Endothelial cell of umbilical vein (primary cell): Measurements from ENCODE around the gene KRT77. TPM values are rescaled to one million over a fixed set of nuclear protein-coding genes. Genes with fewer than 3 reads are reported as not detected.

Experiments
- BruUV-seq: library from RNA; stranded (reverse); fragments of 400-500 nt; replicated peaks from 2 replicates; lab custom pipeline; 2021; lab: Mats Ljungman, UMichigan
- CTCF ChIA-PET: fragments of 300-600, 350-600 bp; sonication (Branson Sonifier 250); formaldehyde crosslinking; loops from one replicate; lab custom pipeline; 2021; ENCODE audit warnings: antibody characterized with exemption, inconsistent platforms; lab: Charles Lee
- POLR2A ChIA-PET: fragments of 300-600, 350-600 bp; sonication (Branson Sonifier 250); formaldehyde crosslinking; loops from one replicate; lab custom pipeline; 2021; ENCODE audit warnings: antibody characterized with exemption, inconsistent platforms; lab: Charles Lee
- DNase-seq: peaks from one replicate; pipeline ENCODE4 v3.0.0-alpha.2; 2011; ENCODE audit warnings: low read depth, low spot score
- FAIRE-seq: peaks from 2 replicates; lab custom pipeline; 2011; peaks lifted over from hg19 to GRCh38; lab: Jason Lieb, UNC
- H2AFZ ChIP-seq: 2 replicates; pipeline ENCODE4 v1.6.0; 2012; ENCODE audit warnings: low read depth, low read length, control low read depth, inconsistent platforms
- H3K27ac ChIP-seq: 2 replicates; pipeline ENCODE4 v1.5.1; 2011; ENCODE audit warnings: low read depth, mild to moderate bottlenecking, control low read depth, low read length, moderate library complexity; ENCODE audit not compliant: insufficient read depth
- H3K27me3 ChIP-seq, 2 experiments: 2 replicates each; pipeline versions ENCODE4 v1.6.0 to v1.6.1; 2011; ENCODE audit warnings: low read length in 2 of 2, mixed read lengths in 1 of 2; ENCODE audit not compliant: control insufficient read depth in 2 of 2, insufficient read depth in 2 of 2
- H3K36me3 ChIP-seq, 2 experiments: 2 replicates in 1 of 2; 3 replicates in 1 of 2; pipeline ENCODE4 v1.5.1; 2011; ENCODE audit warnings: low read length in 2 of 2, mild to moderate bottlenecking in 1 of 2, moderate library complexity in 1 of 2; ENCODE audit not compliant: control insufficient read depth in 2 of 2, insufficient read depth in 2 of 2; ENCODE audit errors: extremely low read depth in 1 of 2
- H3K4me1 ChIP-seq: 3 replicates; pipeline ENCODE4 v1.5.1; 2011; ENCODE audit warnings: mild to moderate bottlenecking, low read length; ENCODE audit not compliant: control insufficient read depth, insufficient read depth; ENCODE audit errors: extremely low read depth
- H3K4me2 ChIP-seq: 2 replicates; pipeline ENCODE4 v1.6.1; 2011; ENCODE audit warnings: low read length, control low read depth, mixed read lengths; ENCODE audit not compliant: insufficient read depth
- H3K4me3 ChIP-seq, 3 experiments: fragments of 200-600 bp in 1 of 3; sonication (generic), shearing (Covaris generic) in 1 of 3; replicated peaks in 1 of 3; 2 replicates each; pipeline ENCODE4 v1.5.1; 2011 to 2016; ENCODE audit warnings: control low read depth in 3 of 3, low read length in 3 of 3, mild to moderate bottlenecking in 2 of 3, inconsistent platforms in 1 of 3, low read depth in 1 of 3, moderate library complexity in 1 of 3; ENCODE audit not compliant: insufficient read depth in 1 of 3
- H3K79me2 ChIP-seq: 2 replicates; pipeline ENCODE4 v1.6.0; 2012; ENCODE audit warnings: low read length, inconsistent platforms; ENCODE audit not compliant: control insufficient read depth, insufficient read depth
- H3K9ac ChIP-seq: replicated peaks from 2 replicates; pipeline ENCODE3; 2011; ENCODE audit warnings: low read length, control low read depth; ENCODE audit not compliant: insufficient read depth; ENCODE audit errors: extremely low read depth
- H3K9me1 ChIP-seq: replicated peaks from 3 replicates; pipeline ENCODE4 v1.6.0; 2011; ENCODE audit warnings: mild to moderate bottlenecking, low read length; ENCODE audit not compliant: control insufficient read depth, insufficient read depth; ENCODE audit errors: extremely low read depth
- H3K9me3 ChIP-seq: replicated peaks from 2 replicates; pipeline ENCODE4 v1.5.1; 2012; ENCODE audit warnings: low read length, inconsistent platforms; ENCODE audit not compliant: control insufficient read depth, insufficient read depth
- H4K20me1 ChIP-seq: replicated peaks from 2 replicates; pipeline ENCODE3; 2011; ENCODE audit warnings: mild to moderate bottlenecking, low read length; ENCODE audit not compliant: control insufficient read depth, insufficient read depth; ENCODE audit errors: extremely low read depth
- EZH2 ChIP-seq: IDR thresholded peaks from 2 replicates; pipeline ENCODE4 v1.6.1; 2012; ENCODE audit warnings: borderline replicate concordance, low read depth, mild to moderate bottlenecking, moderate library complexity, low read length, inconsistent platforms; ENCODE audit not compliant: severe bottlenecking
- FOS ChIP-seq: IDR thresholded peaks from 2 replicates; pipeline ENCODE4 v1.6.1; 2011; ENCODE audit warnings: mild to moderate bottlenecking, low read length, moderate library complexity, borderline replicate concordance; ENCODE audit not compliant: insufficient read depth
- GATA2 ChIP-seq: IDR thresholded peaks from 2 replicates; pipeline ENCODE4 v1.7.0; 2011; ENCODE audit warnings: low read depth, mild to moderate bottlenecking, moderate library complexity, mixed read lengths, low read length; ENCODE audit not compliant: insufficient read length, insufficient read depth
- JUN ChIP-seq: IDR thresholded peaks from 2 replicates; pipeline ENCODE4 v1.6.1; 2011; ENCODE audit warnings: borderline replicate concordance, low read depth; ENCODE audit not compliant: insufficient read length, insufficient read depth
- MAX ChIP-seq: IDR thresholded peaks from 2 replicates; pipeline ENCODE4 v1.6.1; 2011; ENCODE audit not compliant: insufficient read depth, insufficient read length
- MYC ChIP-seq: IDR thresholded peaks from one replicate; pipeline ENCODE4 v1.6.1; 2011; ENCODE audit warnings: mild to moderate bottlenecking, low read depth, low read length
- POLR2A ChIP-seq: IDR thresholded peaks from 2 replicates; pipeline ENCODE4 v1.6.1; 2012; ENCODE audit warnings: low read depth, mild to moderate bottlenecking, control low read depth, low read length
- POLR2AphosphoS5 ChIP-seq: IDR thresholded peaks from 2 replicates; pipeline ENCODE4 v1.6.1; 2012; ENCODE audit warnings: low read depth, mild to moderate bottlenecking, control low read depth, low read length, moderate library complexity; ENCODE audit not compliant: insufficient read depth
- dilution Hi-C: fragments of 300-500 bp; cut with MboI; formaldehyde crosslinking; loops from one replicate; pipeline ENCODE4 v1.15.0; 2019; ENCODE audit warnings: low sequenced_read_pairs; ENCODE audit not compliant: extremely low pct_ligation_motif_present
- intact Hi-C: fragments of 100-400 bp; cut with micrococcal nuclease; formaldehyde crosslinking; loops from one replicate; pipeline ENCODE4 v1.10.0; 2022
- polyA plus RNA-seq, 4 experiments: library from polyadenylated mRNA; depleted of rRNA in 3 of 4; stranded (reverse) in 3 of 4; unstranded in 1 of 4; fragments of >200 nt; gene quantifications; 2 replicates each; pipeline versions ENCODE4 v1.2.1 to v1.2.3, GENCODE V29; 2011 to 2012; ENCODE audit warnings: missing spikeins in 1 of 4
- total RNA-seq: library from RNA; stranded (reverse); gene quantifications from 2 replicates; pipeline ENCODE4 v1.2.3, GENCODE V29; 2021
- TF ChIP-seq, protein P1 (sequence below), 2 donors: IDR thresholded peaks; 1 replicate in 1 of 2; 2 replicates in 1 of 2; pipeline ENCODE4 v1.5.1; 2011; ENCODE audit warnings: low read length in 2 of 2, mild to moderate bottlenecking in 2 of 2, moderate library complexity in 2 of 2, control low read depth in 1 of 2, inconsistent platforms in 1 of 2, low read depth in 1 of 2; ENCODE audit not compliant: insufficient read depth in 1 of 2; ENCODE audit errors: extremely low read depth in 1 of 2

The KRT77 gene
- total and polyA plus RNA-seq, 2 donors (not counting 3 experiments of a cell fraction or from before 2014, with no cell fraction given) = not detected

DNA sequence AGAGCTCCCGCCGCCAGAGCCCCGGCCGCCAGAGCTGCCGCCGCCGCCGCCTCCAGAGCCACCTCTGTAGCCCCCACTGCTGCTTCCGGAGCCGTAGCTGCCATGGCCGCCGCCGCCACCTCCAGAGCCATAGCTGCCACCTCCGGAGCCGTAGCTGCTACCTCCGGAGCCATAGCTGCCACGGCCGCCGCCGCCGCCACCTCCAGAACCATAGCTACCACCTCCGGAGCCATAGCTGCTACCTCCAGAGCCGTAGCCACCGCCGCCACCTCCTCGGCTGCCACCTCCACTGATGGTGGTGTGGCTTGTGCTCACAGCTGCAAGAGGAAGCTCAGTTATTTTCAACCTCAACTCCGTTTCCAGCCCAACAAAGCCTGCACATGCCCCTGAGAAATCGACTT, 28.0 kb downstream of the KRT77 start:
- intact Hi-C loops (no loop called here), dilution Hi-C loops (no loop called here)
- peaks cover 0 to 3% of the 10 kb centered on the region in 2 experiments for H3K27me3 ChIP-seq
- no peaks in the 10 kb centered on the region for H3K9me3 ChIP-seq
- H3K9ac ChIP-seq = no peak overlapping the region
- H3K4me3 ChIP-seq = no peak overlapping the region
- ChIA-PET POLR2A (no interaction called here), CTCF (interaction anchor here (0.9 to 2.0 kb wide), 5 partner anchors 12 to 190 kb away, joined by 3 to 5 read pairs (median 3); no protein-coding TSS in a partner anchor)
- H2AFZ ChIP-seq = no peak overlapping the region
- TF ChIP-seq FOS = no peak
- TF ChIP-seq, protein P1, sequence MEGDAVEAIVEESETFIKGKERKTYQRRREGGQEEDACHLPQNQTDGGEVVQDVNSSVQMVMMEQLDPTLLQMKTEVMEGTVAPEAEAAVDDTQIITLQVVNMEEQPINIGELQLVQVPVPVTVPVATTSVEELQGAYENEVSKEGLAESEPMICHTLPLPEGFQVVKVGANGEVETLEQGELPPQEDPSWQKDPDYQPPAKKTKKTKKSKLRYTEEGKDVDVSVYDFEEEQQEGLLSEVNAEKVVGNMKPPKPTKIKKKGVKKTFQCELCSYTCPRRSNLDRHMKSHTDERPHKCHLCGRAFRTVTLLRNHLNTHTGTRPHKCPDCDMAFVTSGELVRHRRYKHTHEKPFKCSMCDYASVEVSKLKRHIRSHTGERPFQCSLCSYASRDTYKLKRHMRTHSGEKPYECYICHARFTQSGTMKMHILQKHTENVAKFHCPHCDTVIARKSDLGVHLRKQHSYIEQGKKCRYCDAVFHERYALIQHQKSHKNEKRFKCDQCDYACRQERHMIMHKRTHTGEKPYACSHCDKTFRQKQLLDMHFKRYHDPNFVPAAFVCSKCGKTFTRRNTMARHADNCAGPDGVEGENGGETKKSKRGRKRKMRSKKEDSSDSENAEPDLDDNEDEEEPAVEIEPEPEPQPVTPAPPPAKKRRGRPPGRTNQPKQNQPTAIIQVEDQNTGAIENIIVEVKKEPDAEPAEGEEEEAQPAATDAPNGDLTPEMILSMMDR (IDR thresholded peaks at IDR 0.05; ENCODE audit: extremely low read depth in 1 of 2, insufficient read depth in 1 of 2, low read depth in 1 of 2, low read length in 2 of 2) = no peak
- no peak for TF ChIP-seq GATA2
- TF ChIP-seq MAX = no peak
- TF ChIP-seq POLR2A = no peak
- no peak for TF ChIP-seq MYC
- no peak for TF ChIP-seq JUN
- TF ChIP-seq EZH2 = no peak
- TF ChIP-seq POLR2AphosphoS5 = no peak
- no peaks in the 10 kb centered on the region for H4K20me1 ChIP-seq
- H3K79me2 ChIP-seq = no peaks in the 10 kb centered on the region
- no peak overlapping the region for H3K27ac ChIP-seq
- DNase-seq = no peak
- no peaks in the 10 kb centered on the region for H3K9me1 ChIP-seq
- no peaks in the 10 kb centered on the region for H3K36me3 ChIP-seq
- BruUV-seq = no TSS peak
- FAIRE-seq = no peak
- no peaks in the 10 kb centered on the region for H3K4me1 ChIP-seq
- H3K4me2 ChIP-seq = no peak overlapping the region
